GM12874 (cell line): Measurements from ENCODE around the gene FXYD5.

Experiments
- CTCF ChIP-seq: IDR thresholded peaks from 2 replicates; pipeline ENCODE4 v1.5.1; 2011; ENCODE audit warnings: low read depth, mild to moderate bottlenecking, control low read depth, low read length, moderate library complexity; ENCODE audit not compliant: insufficient read depth

FXYD5 gene

GRCh38 chr19:35143231-35143715 is 11.3 kb upstream of the FXYD5 start, which contains the start of gene FXYD7:
TSS of gene FXYD7 (plus strand) at chr19:35143255. CDS start at chr19:35143334, 79 bp downstream.
- TF ChIP-seq CTCF = no peak

- TF ChIP-seq CTCF = no peak
These were observed 10.7 kb upstream of the FXYD5 start for GRCh38 chr19:35143818-35144217.

GRCh38 chr19:35144259-35144599 is 10.3 kb upstream of the FXYD5 start:
- no peak for TF ChIP-seq CTCF

- TF ChIP-seq CTCF = no peak
These were observed 9.7 kb upstream of the FXYD5 start for GRCh38 chr19:35144600-35145436.

GRCh38 chr19:35146746-35147459 is 7.6 kb upstream of the FXYD5 start:
- no peak for TF ChIP-seq CTCF

- no peak for TF ChIP-seq CTCF
These were observed 5.1 kb upstream of the FXYD5 start for GRCh38 chr19:35149463-35149862.

- TF ChIP-seq CTCF = no peak
These were observed 4.1 kb upstream of the FXYD5 start for GRCh38 chr19:35150445-35150844.
